Measurements from ENCODE around the gene KCNK4.

KCNK4 gene

GRCh38 chr11:64269540-64270220, 21.4 kb upstream of the KCNK4 start:
- DNase-seq, result peak; percentile 98 to 99

- no peak for DNase-seq
Measured at GRCh38 chr11:64275031-64275800, 15.9 kb upstream of the KCNK4 start.

- no peak for DNase-seq
Measured at GRCh38 chr11:64275841-64276240, 15.3 kb upstream of the KCNK4 start.

GRCh38 chr11:64276653-64277431, 14.3 kb upstream of the KCNK4 start:
- no peak for DNase-seq

GRCh38 chr11:64278576-64279190, 12.4 kb upstream of the KCNK4 start:
- no peak for DNase-seq

GRCh38 chr11:64281957-64282770, 8.9 kb upstream of the KCNK4 start:
- no peak for DNase-seq

- DNase-seq, result no peak
Measured at GRCh38 chr11:64283092-64283491, 8.0 kb upstream of the KCNK4 start.

- peak; percentile 95 for DNase-seq
Measured at GRCh38 chr11:64284048-64284961, 6.8 kb upstream of the KCNK4 start, which contains the start of gene BAD. Gene BAD, minus strand, starts transcription at chr11:64284665. Its CDS starts 297 bp downstream, at chr11:64284368.

- DNase-seq, result peak; percentile 89 to 91
Measured at GRCh38 chr11:64284962-64285884, 5.9 kb upstream of the KCNK4 start, which contains the start of gene GPR137. Gene GPR137, plus strand, starts transcription at chr11:64285848. Its CDS starts 677 bp downstream, at chr11:64286525.

- DNase-seq, result peak in 1 of 2 experiments; percentile 38
Measured at GRCh38 chr11:64285885-64286800, 5.0 kb upstream of the KCNK4 start.

GRCh38 chr11:64286801-64287159, 4.3 kb upstream of the KCNK4 start:
- no peak for DNase-seq

GRCh38 chr11:64287676-64288352, 3.3 kb upstream of the KCNK4 start:
- no peak for DNase-seq

- DNase-seq, result no peak
Measured at GRCh38 chr11:64288353-64288750, 2.8 kb upstream of the KCNK4 start.

- no peak for DNase-seq
Measured at GRCh38 chr11:64289002-64289564, 2.0 kb upstream of the KCNK4 start.

- no peak for DNase-seq
Measured at GRCh38 chr11:64290352-64291261, 495 bp upstream of the KCNK4 start.

GRCh38 chr11:64291752-64292459, 804 bp downstream of the KCNK4 start:
- DNase-seq, result no peak
